ENCODE measurements around the gene OTOP2. TPM values are rescaled to one million over a fixed set of nuclear protein-coding genes. Genes with fewer than 3 reads are reported as not detected.

The OTOP2 gene
- total and polyA plus RNA-seq, 2 of the 8 experiments (the other 6 are each of a cell fraction or from before 2014, with no cell fraction given), result 0.23 TPM; not detected in 1

- TF ChIP-seq SAP30 (IDR thresholded peaks at IDR 0.05; ENCODE audit: insufficient read depth, insufficient replicate concordance, low read length), result no peak
- TF ChIP-seq ASH2L (IDR thresholded peaks at IDR 0.05; ENCODE audit: low read length), result no peak
- no peak for TF ChIP-seq EP300 (IDR thresholded peaks at IDR 0.05; ENCODE audit: borderline replicate concordance in 1 of 2, low read depth in 2 of 2, low read length in 2 of 2)
- no peak for TF ChIP-seq BCL11A (IDR thresholded peaks at IDR 0.05; ENCODE audit: low read depth in 2 of 2, low read length in 2 of 2)
- TF ChIP-seq CHD7 (IDR thresholded peaks at IDR 0.05; ENCODE audit: insufficient replicate concordance, low read length), result no peak
- no peak for TF ChIP-seq BRCA1 (IDR thresholded peaks at IDR 0.05; ENCODE audit: low read depth, low read length)
- peak; percentile 77 for TF ChIP-seq SUZ12 (IDR thresholded peaks at IDR 0.05; ENCODE audit: low read length)
- TF ChIP-seq POLR2A (IDR thresholded peaks at IDR 0.05; ENCODE audit: control extremely low read depth in 1 of 2, low read depth in 2 of 2, low read length in 2 of 2), result no peak
Measured at GRCh38 chr17:74892974-74893911, 30.8 kb upstream of the OTOP2 start, which contains the start of gene FADS6 (continued).
